WI38 (cell line): ENCODE results near the gene PBX2.
"Not testable (repeated sequence)": the region's sequence is repeated elsewhere in the genome, so short reads cannot be mapped to it uniquely, and the experiment has no call there.

ENCODE experiments used
- H3K4me3 ChIP-seq: 2 replicates; pipeline ENCODE4 v1.5.1; 2011; ENCODE audit warnings: low read depth, mild to moderate bottlenecking, control low read depth, low read length
- CTCF ChIP-seq: IDR thresholded peaks from 2 replicates; pipeline ENCODE4 v1.5.1; 2012; ENCODE audit warnings: low read depth, mild to moderate bottlenecking, control low read depth, low read length

Gene PBX2

GRCh38 chr6:32189069-32189741, 797 bp downstream of the PBX2 start:
- no peak for TF ChIP-seq CTCF
- peak overlapping the region; percentile 81 for H3K4me3 ChIP-seq

- peak overlapping the region; percentile 81 for H3K4me3 ChIP-seq
- TF ChIP-seq CTCF: no peak
Measured at GRCh38 chr6:32188381-32189068, 1.5 kb downstream of the PBX2 start.

- H3K4me3 ChIP-seq: peak overlapping the region; percentile 81
Measured at GRCh38 chr6:32187725-32188380, 2.1 kb downstream of the PBX2 start.

GRCh38 chr6:32187009-32187709, 2.8 kb downstream of the PBX2 start:
- H3K4me3 ChIP-seq: no peak overlapping the region

GRCh38 chr6:32186151-32186840, 3.7 kb downstream of the PBX2 start:
- not testable (repeated sequence) for H3K4me3 ChIP-seq

More at GRCh38 chr6:32187009-32187709, 2.8 kb downstream of the PBX2 start:
- TF ChIP-seq CTCF: no peak

GRCh38 chr6:32185681-32186131, 4.3 kb downstream of the PBX2 start:
- H3K4me3 ChIP-seq: not testable (repeated sequence)

- no peak within 1 kb of the TSS for H3K4me3 ChIP-seq
- TF ChIP-seq CTCF: no peak
Measured at GRCh38 chr6:32184084-32184640, 5.8 kb downstream of the PBX2 start, which contains the start of gene AGER. Gene AGER, minus strand, starts transcription at chr6:32184253. Its CDS starts 31 bp downstream, at chr6:32184222.

- TF ChIP-seq CTCF: no peak
- no peak overlapping the region for H3K4me3 ChIP-seq
Measured at GRCh38 chr6:32183483-32184083, 6.4 kb downstream of the PBX2 start.
